Measurements from ENCODE around the gene PSME1.

DNA sequence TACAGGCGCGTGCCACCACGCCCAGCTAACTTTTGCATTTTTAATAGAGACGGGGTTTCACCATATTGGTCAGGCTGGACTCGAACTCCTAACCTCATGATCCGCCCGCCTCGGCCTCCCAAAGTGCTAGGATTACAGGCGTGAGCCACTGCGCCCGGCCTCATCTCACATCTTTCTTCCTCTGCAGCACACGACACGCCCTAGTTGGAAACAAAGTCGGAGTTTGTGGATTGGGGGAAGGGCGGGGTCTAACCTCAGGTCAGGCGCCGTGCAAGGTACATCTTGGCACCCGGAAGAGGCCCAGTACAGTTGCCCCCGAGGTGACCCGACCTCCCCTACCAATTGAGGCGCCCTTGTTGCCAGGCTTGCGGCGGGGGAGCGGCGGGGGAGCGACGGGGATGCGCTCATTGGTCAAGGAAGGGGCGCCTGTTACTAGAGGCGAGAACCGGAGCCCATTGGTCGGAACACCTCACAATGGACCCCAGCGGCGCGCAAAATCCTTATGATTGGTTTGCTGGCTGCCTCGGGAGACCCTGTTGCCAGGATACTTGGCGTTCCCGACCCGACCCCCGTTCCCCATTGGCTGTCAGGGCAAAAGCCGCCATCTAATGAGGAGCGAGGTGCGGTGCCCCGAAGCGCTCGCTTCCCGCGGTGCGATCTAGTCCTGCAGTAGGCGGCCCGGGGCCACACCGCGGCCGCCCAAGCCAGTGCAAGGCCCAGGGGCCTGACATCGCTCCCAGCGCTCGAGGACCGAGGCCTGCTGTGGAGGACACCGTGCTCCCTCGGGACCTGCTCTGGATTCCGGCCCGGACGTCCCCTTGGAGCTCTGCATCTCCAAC, 35.6 kb downstream of the PSME1 start, which contains the start of gene REC8:
- TF ChIP-seq, protein P1, sequence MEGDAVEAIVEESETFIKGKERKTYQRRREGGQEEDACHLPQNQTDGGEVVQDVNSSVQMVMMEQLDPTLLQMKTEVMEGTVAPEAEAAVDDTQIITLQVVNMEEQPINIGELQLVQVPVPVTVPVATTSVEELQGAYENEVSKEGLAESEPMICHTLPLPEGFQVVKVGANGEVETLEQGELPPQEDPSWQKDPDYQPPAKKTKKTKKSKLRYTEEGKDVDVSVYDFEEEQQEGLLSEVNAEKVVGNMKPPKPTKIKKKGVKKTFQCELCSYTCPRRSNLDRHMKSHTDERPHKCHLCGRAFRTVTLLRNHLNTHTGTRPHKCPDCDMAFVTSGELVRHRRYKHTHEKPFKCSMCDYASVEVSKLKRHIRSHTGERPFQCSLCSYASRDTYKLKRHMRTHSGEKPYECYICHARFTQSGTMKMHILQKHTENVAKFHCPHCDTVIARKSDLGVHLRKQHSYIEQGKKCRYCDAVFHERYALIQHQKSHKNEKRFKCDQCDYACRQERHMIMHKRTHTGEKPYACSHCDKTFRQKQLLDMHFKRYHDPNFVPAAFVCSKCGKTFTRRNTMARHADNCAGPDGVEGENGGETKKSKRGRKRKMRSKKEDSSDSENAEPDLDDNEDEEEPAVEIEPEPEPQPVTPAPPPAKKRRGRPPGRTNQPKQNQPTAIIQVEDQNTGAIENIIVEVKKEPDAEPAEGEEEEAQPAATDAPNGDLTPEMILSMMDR (IDR thresholded peaks at IDR 0.05; ENCODE audit: insufficient read depth, low read length, poor library complexity, severe bottlenecking) = no peak
- TF ChIP-seq EZH2phosphoT487 (conservative IDR thresholded peaks at IDR 0.05; ENCODE audit: low read length) = no peak

Data from SU-DHL-6 (cell line).